Measurements from ENCODE around the gene OR10P1.

OR10P1 gene

GRCh38 chr12:55658212-55658611, 21.5 kb downstream of the OR10P1 start:
- peaks cover 9% of the 10 kb centered on the region; the same call in 1 of the 2 replicates for H3K27me3 ChIP-seq (ENCODE audit: control insufficient read depth, low read length)

GRCh38 chr12:55658635-55659391, 22.1 kb downstream of the OR10P1 start:
- H3K9me3 ChIP-seq (ENCODE audit: control insufficient read depth, insufficient read depth, low read length) = no peaks in the 10 kb centered on the region
- H4K20me1 ChIP-seq (ENCODE audit: control insufficient read depth, insufficient read depth, low read depth, low read length) = no peaks in the 10 kb centered on the region
- no peaks in the 10 kb centered on the region for H3K9me2 ChIP-seq (replicated peaks; ENCODE audit: control insufficient read depth, low read length)
- peaks cover 9% of the 10 kb centered on the region; the same call in 1 of the 2 replicates for H3K27me3 ChIP-seq (ENCODE audit: control insufficient read depth, low read length)
- H3K4me1 ChIP-seq (ENCODE audit: control insufficient read depth, low read length) = no peaks in the 10 kb centered on the region
- no peak overlapping the region for H3K27ac ChIP-seq (ENCODE audit: low read depth, low read length)
- H3K79me2 ChIP-seq (ENCODE audit: control insufficient read depth, low read length) = no peaks in the 10 kb centered on the region
- no peak overlapping the region for H3K4me2 ChIP-seq (ENCODE audit: low read length)
- H3K36me3 ChIP-seq (ENCODE audit: control insufficient read depth, low read length) = no peaks in the 10 kb centered on the region
- TF ChIP-seq CTCF (IDR thresholded peaks at IDR 0.05; ENCODE audit: low read depth, low read length, poor library complexity, severe bottlenecking) (no peak), EZH2phosphoT487 (IDR thresholded peaks at IDR 0.05; ENCODE audit: borderline replicate concordance, low read length) (no peak)
- H3K4me3 ChIP-seq (ENCODE audit: low read length) = no peak overlapping the region
- H3F3A ChIP-seq (ENCODE audit: control insufficient read depth, insufficient read depth) = no peaks in the 10 kb centered on the region

More at GRCh38 chr12:55658212-55658611, 21.5 kb downstream of the OR10P1 start:
- Histone ChIP-seq H3K9me2 (replicated peaks; ENCODE audit: control insufficient read depth, low read length) (no peaks in the 10 kb centered on the region), H3K79me2 (ENCODE audit: control insufficient read depth, low read length) (no peaks in the 10 kb centered on the region), H3K27ac (ENCODE audit: low read depth, low read length) (no peak overlapping the region), H3K4me2 (ENCODE audit: low read length) (no peak overlapping the region), H3K4me1 (ENCODE audit: control insufficient read depth, low read length) (no peaks in the 10 kb centered on the region), H3K9me3 (ENCODE audit: control insufficient read depth, insufficient read depth, low read length) (no peaks in the 10 kb centered on the region), H3F3A (ENCODE audit: control insufficient read depth, insufficient read depth) (no peaks in the 10 kb centered on the region), H3K4me3 (ENCODE audit: low read length) (no peak overlapping the region), H4K20me1 (ENCODE audit: control insufficient read depth, insufficient read depth, low read depth, low read length) (no peaks in the 10 kb centered on the region), H3K36me3 (ENCODE audit: control insufficient read depth, low read length) (no peaks in the 10 kb centered on the region)
- TF ChIP-seq EZH2phosphoT487 (IDR thresholded peaks at IDR 0.05; ENCODE audit: borderline replicate concordance, low read length) = no peak
- TF ChIP-seq CTCF (IDR thresholded peaks at IDR 0.05; ENCODE audit: low read depth, low read length, poor library complexity, severe bottlenecking) = no peak

GRCh38 chr12:55659486-55660385, 23.0 kb downstream of the OR10P1 start:
- no peak overlapping the region for H3K4me3 ChIP-seq (ENCODE audit: low read length)
- no peaks in the 10 kb centered on the region for H3K9me3 ChIP-seq (ENCODE audit: control insufficient read depth, insufficient read depth, low read length)
- H3K36me3 ChIP-seq (ENCODE audit: control insufficient read depth, low read length) = no peaks in the 10 kb centered on the region
- H3K9me2 ChIP-seq (replicated peaks; ENCODE audit: control insufficient read depth, low read length) = no peaks in the 10 kb centered on the region
- no peaks in the 10 kb centered on the region for H3K4me1 ChIP-seq (ENCODE audit: control insufficient read depth, low read length)
- no peak overlapping the region for H3K27ac ChIP-seq (ENCODE audit: low read depth, low read length)
- peaks cover 9% of the 10 kb centered on the region; the same call in 1 of the 2 replicates for H3K27me3 ChIP-seq (ENCODE audit: control insufficient read depth, low read length)
- no peaks in the 10 kb centered on the region for H3K79me2 ChIP-seq (ENCODE audit: control insufficient read depth, low read length)
- TF ChIP-seq EZH2phosphoT487 (IDR thresholded peaks at IDR 0.05; ENCODE audit: borderline replicate concordance, low read length) = no peak
- peak; percentile 37 for TF ChIP-seq CTCF (IDR thresholded peaks at IDR 0.05; ENCODE audit: low read depth, low read length, poor library complexity, severe bottlenecking)
- H4K20me1 ChIP-seq (ENCODE audit: control insufficient read depth, insufficient read depth, low read depth, low read length) = no peaks in the 10 kb centered on the region
- H3K4me2 ChIP-seq (ENCODE audit: low read length) = no peak overlapping the region
- no peaks in the 10 kb centered on the region for H3F3A ChIP-seq (ENCODE audit: control insufficient read depth, insufficient read depth)
